Panc1 (cell line): ENCODE measurements around the gene CCDC88A. TPM values are rescaled to one million over a fixed set of nuclear protein-coding genes. Genes with fewer than 3 reads are reported as not detected.

Experiments
- ATAC-seq: fragments of 200-7000 bp; cut with Tn5 transposase; 2 replicates; pipeline ENCODE4 v1.9.1; 2020; ENCODE audit warnings: mild to moderate bottlenecking, moderate library complexity
- BruUV-seq: library from RNA; stranded (reverse); fragments of 400-500 nt; replicated peaks from 2 replicates; lab custom pipeline; 2021; lab: Mats Ljungman, UMichigan
- CTCF ChIA-PET: fragments of 300-600 bp; sonication (Branson Sonifier 250); formaldehyde crosslinking; loops from one replicate; lab custom pipeline; 2022; ENCODE audit warnings: antibody characterized with exemption; lab: Charles Lee
- POLR2A ChIA-PET: fragments of 300-600 bp; sonication (Branson Sonifier 250); formaldehyde crosslinking; loops from one replicate; lab custom pipeline; 2022; ENCODE audit warnings: antibody characterized with exemption; lab: Charles Lee
- DNase-seq: peaks from one replicate; pipeline ENCODE4 v3.0.0-alpha.2; 2010; ENCODE audit warnings: low read depth, low spot score
- H3K27ac ChIP-seq: 2 replicates; pipeline ENCODE4 v1.5.1; 2011; ENCODE audit warnings: mild to moderate bottlenecking, low read length, inconsistent platforms
- H3K27me3 ChIP-seq: fragments of 200-500 bp; sonication (Bioruptor generic); 2 replicates; pipeline ENCODE4 v1.6.0; 2014; ENCODE audit warnings: low read length, inconsistent platforms; ENCODE audit not compliant: control insufficient read depth, insufficient read depth
- H3K36me3 ChIP-seq: fragments of 200-500 bp; sonication (Bioruptor generic); 2 replicates; pipeline ENCODE4 v1.5.1; 2014; ENCODE audit warnings: inconsistent platforms, mild to moderate bottlenecking, low read length, moderate library complexity; ENCODE audit not compliant: control insufficient read depth, insufficient read depth
- H3K4me1 ChIP-seq: 2 replicates; pipeline ENCODE4 v1.5.1; 2011; ENCODE audit warnings: inconsistent platforms, mild to moderate bottlenecking, low read length, moderate library complexity; ENCODE audit not compliant: control insufficient read depth, insufficient read depth
- H3K4me3 ChIP-seq, 2 experiments: 2 replicates each; pipeline ENCODE4 v1.5.1; 2011 to 2012; ENCODE audit warnings: low read depth in 2 of 2, low read length in 2 of 2, mild to moderate bottlenecking in 2 of 2, inconsistent platforms in 1 of 2, moderate library complexity in 1 of 2
- H3K9me3 ChIP-seq: fragments of 200-500 bp; sonication (Bioruptor generic); 2 replicates; pipeline ENCODE4 v1.5.1; 2014; ENCODE audit warnings: low read depth, mild to moderate bottlenecking, inconsistent platforms, low read length, moderate library complexity; ENCODE audit not compliant: control insufficient read depth, insufficient read depth
- CTCF ChIP-seq: fragments of 450-650 bp; IDR thresholded peaks from 2 replicates; pipeline ENCODE4 v1.5.1; 2017; ENCODE audit warnings: mild to moderate bottlenecking
- POLR2AphosphoS5 ChIP-seq: IDR thresholded peaks from 2 replicates; pipeline ENCODE4 v1.6.1; 2012; ENCODE audit warnings: mild to moderate bottlenecking, low read depth, low read length, moderate library complexity
- REST ChIP-seq, 2 experiments: IDR thresholded peaks; 2 replicates each; pipeline ENCODE4 v1.6.1; 2011 to 2012; ENCODE audit warnings: low read depth in 2 of 2, control low read depth in 1 of 2, low read length in 1 of 2, mild to moderate bottlenecking in 1 of 2, moderate library complexity in 1 of 2; ENCODE audit not compliant: insufficient read depth in 1 of 2
- SIN3A ChIP-seq: IDR thresholded peaks from 2 replicates; pipeline ENCODE4 v1.6.1; 2012; ENCODE audit warnings: low read depth, mild to moderate bottlenecking, low read length, moderate library complexity, borderline replicate concordance; ENCODE audit not compliant: insufficient read depth
- TCF7L2 ChIP-seq: IDR thresholded peaks from 2 replicates; pipeline ENCODE4 v1.6.1; 2011; ENCODE audit warnings: mild to moderate bottlenecking, low read depth, low read length, inconsistent platforms
- in situ Hi-C: cut with HindIII; loops from 2 replicates; pipeline ENCODE4 v1.10.0; 2016; ENCODE audit warnings: low sequenced_read_pairs, low pct_unique_long_range_greater_than_20kb
- intact Hi-C: fragments of 100-400 bp; cut with micrococcal nuclease; formaldehyde crosslinking; loops from one replicate; pipeline ENCODE4 v1.10.0; 2022; ENCODE audit not compliant: unreplicated experiment
- total RNA-seq: library from RNA; stranded (reverse); gene quantifications from one replicate; pipeline ENCODE4 v1.2.1, GENCODE V29; 2021; ENCODE audit not compliant: unreplicated experiment

CCDC88A gene
- total RNA-seq, 1 experiment from 2014 or later, result 99.8 TPM

GRCh38 chr2:55301277-55301676, 118.4 kb downstream of the CCDC88A start:
- Histone ChIP-seq H3K27ac (no peak overlapping the region), H3K36me3 (peaks cover 33% of the 10 kb centered on the region), H3K4me1 (no peaks in the 10 kb centered on the region), H3K9me3 (no peaks in the 10 kb centered on the region), H3K4me3 (no peak overlapping the region), H3K27me3 (no peaks in the 10 kb centered on the region)
- ChIA-PET CTCF (no interaction called here), POLR2A (no interaction called here)
- no peak for DNase-seq
- no TSS peak for BruUV-seq
- in situ Hi-C loops (no loop called here), intact Hi-C loops (no loop called here)
- no peak for ATAC-seq
- TF ChIP-seq POLR2AphosphoS5 (no peak), SIN3A (no peak), REST (IDR thresholded peaks at IDR 0.05; ENCODE audit: insufficient read depth in 1 of 2, low read depth in 2 of 2, low read length in 1 of 2) (no peak), CTCF (no peak), TCF7L2 (no peak)

GRCh38 chr2:55296393-55296792, 123.3 kb downstream of the CCDC88A start:
- intact Hi-C loops (no loop called here), in situ Hi-C loops (no loop called here)
- Histone ChIP-seq H3K27me3 (no peaks in the 10 kb centered on the region), H3K4me1 (peaks cover 4% of the 10 kb centered on the region; the same call in 1 of the 2 replicates), H3K27ac (no peak overlapping the region), H3K4me3 (no peak overlapping the region), H3K36me3 (peaks cover 38% of the 10 kb centered on the region), H3K9me3 (no peaks in the 10 kb centered on the region)
- ATAC-seq (no peak), DNase-seq (no peak)
- no TSS peak for BruUV-seq
- TF ChIP-seq TCF7L2 (no peak), POLR2AphosphoS5 (no peak), REST (IDR thresholded peaks at IDR 0.05; ENCODE audit: insufficient read depth in 1 of 2, low read depth in 2 of 2, low read length in 1 of 2) (no peak), CTCF (no peak), SIN3A (no peak)
- POLR2A ChIA-PET, result no interaction called here
- CTCF ChIA-PET, result no interaction called here
